ENCODE data around the gene TRMT2A.
"Not testable (repeated sequence)": the region's sequence is repeated elsewhere in the genome, so short reads cannot be mapped to it uniquely, and the experiment has no call there.

TRMT2A gene, protein sequence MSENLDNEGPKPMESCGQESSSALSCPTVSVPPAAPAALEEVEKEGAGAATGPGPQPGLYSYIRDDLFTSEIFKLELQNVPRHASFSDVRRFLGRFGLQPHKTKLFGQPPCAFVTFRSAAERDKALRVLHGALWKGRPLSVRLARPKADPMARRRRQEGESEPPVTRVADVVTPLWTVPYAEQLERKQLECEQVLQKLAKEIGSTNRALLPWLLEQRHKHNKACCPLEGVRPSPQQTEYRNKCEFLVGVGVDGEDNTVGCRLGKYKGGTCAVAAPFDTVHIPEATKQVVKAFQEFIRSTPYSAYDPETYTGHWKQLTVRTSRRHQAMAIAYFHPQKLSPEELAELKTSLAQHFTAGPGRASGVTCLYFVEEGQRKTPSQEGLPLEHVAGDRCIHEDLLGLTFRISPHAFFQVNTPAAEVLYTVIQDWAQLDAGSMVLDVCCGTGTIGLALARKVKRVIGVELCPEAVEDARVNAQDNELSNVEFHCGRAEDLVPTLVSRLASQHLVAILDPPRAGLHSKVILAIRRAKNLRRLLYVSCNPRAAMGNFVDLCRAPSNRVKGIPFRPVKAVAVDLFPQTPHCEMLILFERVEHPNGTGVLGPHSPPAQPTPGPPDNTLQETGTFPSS

DNA sequence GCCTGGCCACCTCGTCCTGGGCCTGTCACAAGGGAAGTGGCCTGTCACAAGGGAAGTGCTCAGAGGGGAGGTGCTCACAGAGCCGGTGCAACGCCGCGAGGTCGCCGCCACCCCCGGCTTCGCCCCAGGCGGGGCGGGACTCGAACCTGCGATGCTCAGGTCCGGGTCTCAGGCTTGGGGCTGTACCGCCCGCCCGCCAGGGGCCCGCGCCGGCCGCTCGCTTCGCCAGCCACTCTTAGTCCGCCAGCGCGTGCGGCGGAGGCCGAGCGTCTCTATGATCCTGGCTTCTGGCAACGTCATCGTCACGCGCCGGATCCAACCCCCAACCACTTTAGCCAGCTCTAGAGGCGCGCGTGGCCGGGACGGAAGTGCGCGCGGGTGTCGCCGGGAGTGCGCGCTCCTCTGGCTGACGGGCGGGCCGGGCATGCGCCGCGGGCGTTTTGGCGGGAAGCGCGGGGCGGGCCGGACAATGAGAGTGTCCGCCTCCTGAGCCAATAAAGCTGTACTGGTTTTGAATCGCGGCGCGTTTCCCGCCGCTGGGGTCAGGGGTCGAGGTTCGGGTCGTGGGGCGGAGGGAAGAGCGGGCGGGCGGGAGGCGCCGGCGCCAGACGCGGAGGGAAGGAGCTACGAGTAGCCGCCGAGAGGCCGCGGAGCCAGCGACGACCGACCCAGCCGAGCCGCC, at the start of gene TRMT2A:
Gene TRMT2A (minus strand): TSS at position 276 of the 682 bp plus-strand sequence. CDS start 320 bp downstream, outside the sequence.
- peak; percentile 96 for DNase-seq (ENCODE audit: low spot score)

DNA sequence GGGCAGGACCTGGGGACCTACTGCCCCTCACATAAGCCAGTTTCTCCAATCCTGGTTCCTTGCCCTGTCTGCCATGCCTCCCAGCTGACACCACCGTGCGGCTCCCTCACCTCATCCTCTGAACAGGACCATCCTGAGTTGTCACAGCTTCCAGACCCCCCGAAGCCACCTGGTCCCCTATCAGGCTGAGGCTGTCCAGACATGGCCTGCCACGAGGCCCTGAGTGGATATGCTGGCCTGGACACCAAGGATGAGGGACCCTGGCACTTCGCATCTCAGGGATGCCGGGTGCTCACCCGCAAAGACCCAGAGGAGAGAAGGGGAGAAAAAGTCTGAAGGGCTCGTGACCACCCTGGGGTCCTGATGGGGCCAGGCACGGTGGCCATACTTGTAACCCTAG, 49.7 kb upstream of the TRMT2A start:
- no peak for DNase-seq (ENCODE audit: low spot score)

DNA sequence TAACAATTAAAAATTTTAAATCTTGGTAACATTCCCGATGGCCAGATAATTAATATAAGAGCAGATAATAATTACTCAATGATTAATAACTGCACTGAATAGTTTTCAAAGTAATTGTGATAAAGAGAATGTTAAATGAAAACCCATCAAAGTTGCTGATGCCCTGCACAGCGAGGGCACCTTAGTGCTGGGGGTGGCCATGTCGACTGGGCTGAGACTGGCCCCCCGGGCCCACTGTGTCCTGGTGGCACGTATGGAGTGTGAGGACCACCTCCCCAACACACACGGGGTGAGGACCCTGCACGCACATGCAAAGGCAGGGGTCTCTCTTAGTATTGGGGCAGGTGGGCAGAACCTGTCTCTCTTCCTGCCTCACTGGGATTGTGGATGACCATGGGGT, 48.9 kb upstream of the TRMT2A start:
- DNase-seq (ENCODE audit: low spot score), result no peak

DNA sequence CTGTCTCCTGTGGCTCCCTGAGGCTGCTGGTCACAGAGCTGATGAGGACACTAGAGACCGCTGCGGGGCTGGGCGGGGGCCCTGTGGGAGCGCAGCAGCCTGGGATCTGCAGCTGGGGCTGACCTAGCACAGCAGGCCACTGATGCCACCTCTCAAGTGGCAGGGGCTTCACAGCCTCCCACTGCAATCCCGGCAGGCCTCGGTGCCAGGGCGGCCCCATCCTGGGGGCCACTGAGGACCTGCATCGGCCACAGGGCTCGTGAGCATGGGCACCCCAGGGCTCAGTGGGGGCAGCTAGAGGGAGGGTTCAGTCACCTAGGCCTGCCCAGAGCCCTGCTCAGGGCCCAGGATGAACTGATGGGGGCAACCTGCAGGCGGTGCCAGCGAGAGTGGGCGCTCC, 48.4 kb upstream of the TRMT2A start:
- DNase-seq (ENCODE audit: low spot score), result no peak

DNA sequence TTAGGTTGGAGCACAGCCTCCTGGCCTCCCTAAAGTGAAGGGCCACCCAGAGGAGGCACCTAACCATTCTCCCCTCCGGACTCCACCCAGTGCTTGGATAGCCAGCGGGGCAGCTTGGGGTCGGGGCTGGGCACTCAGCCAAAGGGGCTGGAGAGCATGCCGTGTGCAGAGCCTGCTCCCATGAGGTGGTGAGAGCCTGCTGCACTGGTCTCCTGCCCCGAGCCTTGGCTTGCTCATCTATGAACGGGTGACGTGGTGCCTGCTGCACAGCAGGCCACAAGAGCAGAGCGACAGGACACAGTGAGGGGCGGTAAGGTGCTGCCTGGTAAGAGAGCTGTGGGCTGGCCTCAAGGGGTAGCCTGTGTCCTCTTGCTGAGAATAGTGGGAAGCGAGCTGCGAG, 47.8 kb upstream of the TRMT2A start:
- no peak for DNase-seq (ENCODE audit: low spot score)

DNA sequence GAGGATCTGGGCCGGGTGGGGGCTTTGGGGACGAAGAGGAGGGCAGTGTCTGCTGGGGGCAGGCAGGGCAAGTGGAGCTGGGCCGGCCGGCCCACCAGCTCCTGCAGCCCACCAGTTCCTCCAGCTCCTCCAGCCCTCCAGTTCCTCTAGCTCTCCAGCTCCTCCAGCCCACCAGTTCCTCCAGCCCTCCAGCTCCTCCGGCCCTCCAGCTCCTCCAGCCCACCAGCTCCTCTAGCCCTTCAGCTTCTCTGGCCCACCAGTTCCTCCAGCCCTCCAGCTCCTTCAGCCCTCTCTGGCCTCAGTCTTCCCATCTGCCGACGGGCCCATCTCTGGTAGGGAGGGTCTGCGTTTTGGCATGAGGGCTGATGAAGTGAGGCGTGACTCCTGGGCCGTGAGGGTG, 43.0 kb upstream of the TRMT2A start:
- DNase-seq (ENCODE audit: low spot score), result no peak

DNA sequence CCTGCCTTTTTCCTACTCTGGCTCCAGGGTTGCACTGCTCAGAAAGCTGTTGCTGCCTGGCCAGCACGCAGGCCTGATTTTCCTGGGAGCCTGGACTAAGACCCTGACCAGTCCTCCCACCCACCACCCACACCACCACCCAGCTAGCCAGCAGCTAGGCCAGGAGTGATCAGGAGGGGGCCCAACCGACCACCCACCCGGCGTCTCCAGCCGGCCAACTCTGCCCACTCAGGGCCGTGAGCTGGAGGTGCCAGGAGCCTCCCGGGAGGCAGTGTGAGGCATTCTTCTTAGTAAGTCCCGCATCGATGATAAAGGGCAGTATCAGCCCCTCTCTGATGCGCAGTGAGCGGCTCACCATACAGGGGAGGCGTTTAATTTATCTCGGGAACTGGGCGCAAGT, 42.5 kb upstream of the TRMT2A start:
- DNase-seq (ENCODE audit: low spot score), result not testable (repeated sequence)

DNA sequence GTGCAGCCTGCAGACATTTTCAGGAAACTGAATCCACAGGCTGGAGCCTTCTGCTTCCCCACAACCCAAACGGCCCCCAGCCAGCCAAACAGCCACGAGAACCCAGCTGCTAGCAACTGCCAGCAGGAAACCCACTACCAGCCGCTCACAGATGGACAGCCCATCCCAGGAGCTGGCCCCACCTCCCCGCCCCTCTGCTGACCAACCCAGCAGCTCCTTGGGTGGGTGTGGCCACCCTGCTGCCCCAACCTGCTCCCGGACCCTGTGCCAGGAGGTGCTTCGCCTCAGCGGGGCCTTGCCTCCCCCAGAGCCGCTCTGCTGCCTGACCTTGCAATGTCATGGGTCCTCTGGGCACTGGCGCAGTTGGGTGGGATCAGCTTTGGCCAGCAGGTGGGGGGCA, 42.0 kb upstream of the TRMT2A start:
- no peak for DNase-seq (ENCODE audit: low spot score)

DNA sequence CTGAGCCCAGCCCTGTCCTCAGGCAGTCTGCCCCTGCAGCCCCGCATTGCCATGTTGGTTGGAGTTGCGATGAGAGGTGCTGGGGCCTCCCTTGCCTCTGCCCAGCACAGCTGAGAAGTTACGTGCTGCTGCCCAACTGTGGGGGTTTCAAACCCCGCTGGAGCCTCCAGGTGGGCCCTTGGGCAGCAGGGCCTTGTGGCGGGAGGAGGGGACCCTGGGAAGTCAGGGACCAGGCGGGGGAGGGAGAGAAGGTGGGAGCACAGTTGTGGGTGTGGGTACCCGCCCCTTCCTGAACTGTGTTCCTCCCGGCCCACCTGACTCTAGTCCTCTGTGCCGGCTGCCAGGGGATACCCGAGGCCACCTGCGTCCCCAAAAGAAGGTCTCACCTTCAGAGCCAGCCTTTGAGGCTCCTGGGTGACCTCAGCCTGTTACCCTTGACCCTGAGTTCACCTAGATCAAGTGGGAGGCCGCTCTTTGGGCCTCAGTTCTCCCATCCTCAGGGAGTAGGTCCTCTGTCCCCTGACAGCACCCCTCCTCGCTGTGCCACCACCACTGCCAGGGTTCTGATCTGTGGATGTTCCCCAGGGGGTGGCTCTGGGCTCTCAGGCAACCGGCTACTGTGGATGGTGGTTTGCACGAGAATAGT, 41.5 kb upstream of the TRMT2A start:
- no peak for DNase-seq (ENCODE audit: low spot score)

DNA sequence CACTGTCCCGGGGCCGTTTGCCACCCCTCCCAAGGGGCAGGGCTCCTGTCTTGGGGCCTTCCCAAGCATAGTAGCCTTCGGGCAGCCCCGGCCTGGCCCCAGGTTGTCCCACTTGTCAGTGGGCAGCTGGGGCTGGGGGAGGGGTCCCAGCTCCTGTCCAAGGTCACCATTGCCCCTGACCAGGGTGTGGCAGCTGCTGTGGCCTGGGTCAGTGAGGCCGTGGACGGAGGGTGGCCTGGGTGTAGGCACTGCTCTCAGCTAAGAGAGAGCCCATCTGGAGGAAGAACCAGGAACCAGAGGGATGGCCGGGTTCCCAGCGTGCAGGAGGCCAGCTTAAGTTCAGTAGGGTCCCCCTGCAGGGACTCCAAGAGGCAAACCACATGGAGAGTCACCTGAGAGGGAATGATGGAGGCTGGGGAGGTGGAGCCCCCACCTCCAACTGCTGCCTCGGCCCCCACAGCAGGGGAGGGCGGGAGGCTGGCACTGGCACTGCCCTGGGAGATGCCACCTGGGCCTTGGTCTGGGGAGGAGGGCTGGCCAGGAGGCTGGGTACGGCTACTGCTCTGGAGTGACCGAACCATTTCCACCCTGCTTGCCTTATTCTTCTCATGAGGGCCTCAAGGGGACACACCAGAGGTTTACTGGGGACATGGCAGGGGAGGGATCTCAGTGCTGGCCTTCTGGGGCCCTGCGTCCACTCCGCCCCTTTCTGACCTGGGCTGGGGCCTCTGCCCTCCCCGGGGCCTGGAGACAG, 40.6 kb upstream of the TRMT2A start:
- DNase-seq (ENCODE audit: low spot score), result no peak

DNA sequence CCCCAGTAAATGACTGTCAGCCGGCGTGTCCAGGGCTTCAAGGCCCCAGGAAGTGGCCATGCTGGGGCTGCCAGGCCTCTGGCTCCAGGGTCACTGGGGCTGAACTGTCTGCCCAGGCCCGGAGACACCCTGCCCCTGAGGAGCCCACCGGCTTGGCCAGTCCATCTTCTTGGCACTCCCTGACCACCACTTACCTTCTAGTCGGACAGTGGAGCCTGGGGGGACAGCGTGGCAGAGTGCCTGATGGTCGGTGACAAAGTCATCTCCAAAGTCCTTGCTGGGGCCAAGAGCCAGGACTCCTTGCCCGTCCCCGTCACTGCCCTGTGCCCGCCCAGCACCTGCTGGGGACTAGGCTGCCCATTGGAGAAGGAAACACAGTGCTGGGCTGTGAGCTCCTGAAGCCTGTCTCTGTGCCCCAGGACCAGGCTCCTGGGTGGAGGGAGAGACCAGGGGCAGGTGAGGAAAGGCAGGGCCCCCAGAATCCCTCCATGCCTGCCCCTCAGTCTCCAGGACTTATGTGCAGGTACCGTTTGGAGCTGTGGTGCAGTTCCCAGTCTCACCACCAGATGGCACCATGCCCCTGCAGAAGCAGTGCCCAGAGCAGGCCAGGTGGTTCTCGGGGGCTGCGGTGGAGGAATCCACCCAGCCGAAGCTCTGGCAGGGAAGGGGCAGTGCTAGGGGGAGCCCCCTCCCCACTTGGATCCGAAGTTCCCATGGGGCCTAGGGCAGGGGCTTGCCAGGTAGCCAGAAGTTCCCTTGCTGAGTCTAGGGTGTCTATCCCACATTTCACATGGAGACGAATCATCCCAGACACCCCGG, 39.8 kb upstream of the TRMT2A start:
- DNase-seq (ENCODE audit: low spot score), result peak; percentile 82

DNA sequence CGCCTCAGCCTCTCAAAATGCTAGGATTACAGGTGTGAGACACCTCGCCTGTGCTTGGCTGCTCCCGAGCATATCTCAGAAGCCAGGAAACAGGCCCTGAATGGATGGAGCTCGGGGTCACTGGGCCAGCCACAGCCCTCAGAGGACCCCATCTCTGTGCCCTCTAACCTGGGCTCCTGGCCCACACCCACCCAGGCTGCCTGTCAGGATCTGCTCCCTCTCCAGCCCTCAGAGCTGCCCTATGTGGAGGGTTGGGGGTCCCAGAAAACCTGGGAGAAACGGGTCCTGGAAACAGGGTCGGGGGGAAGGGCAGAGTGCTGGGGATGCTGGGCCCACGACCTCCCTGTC, 39.0 kb upstream of the TRMT2A start:
- no peak for DNase-seq (ENCODE audit: low spot score)

DNA sequence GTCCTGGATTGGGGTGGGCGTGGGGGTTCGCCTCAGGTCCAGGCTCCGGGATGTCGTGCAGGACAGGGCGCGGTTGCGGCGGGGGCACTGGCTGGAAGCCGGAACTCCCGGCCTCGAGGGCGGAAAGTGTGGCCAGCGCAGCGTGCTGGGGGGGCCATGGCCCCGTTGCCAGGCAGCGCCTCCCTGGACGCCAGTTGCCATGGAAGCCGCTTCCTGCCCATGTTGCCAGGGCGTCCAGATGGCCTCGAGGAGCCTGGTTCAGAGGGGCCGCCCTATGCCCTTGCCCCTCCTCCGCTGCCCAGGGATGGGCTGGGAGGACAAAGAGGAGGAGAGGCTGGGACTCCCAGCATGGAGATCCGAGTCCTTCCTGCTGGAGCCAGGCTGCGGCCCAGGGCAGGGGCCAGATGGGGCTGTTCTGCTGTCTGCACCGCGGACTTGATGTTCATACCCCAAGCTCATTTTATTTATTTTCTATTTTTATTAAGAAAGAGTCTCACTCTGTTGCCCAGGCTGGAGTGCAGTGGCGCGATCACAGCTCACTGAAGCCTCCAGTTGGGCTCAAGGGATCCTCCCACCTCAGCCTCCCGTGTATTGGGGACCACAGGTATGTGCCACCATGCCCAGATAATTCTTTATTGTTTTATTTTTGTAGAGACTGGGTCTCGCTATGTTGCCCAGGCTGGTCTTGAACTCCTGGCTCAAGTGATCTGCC, 38.5 kb upstream of the TRMT2A start:
- no peak for DNase-seq (ENCODE audit: low spot score)

DNA sequence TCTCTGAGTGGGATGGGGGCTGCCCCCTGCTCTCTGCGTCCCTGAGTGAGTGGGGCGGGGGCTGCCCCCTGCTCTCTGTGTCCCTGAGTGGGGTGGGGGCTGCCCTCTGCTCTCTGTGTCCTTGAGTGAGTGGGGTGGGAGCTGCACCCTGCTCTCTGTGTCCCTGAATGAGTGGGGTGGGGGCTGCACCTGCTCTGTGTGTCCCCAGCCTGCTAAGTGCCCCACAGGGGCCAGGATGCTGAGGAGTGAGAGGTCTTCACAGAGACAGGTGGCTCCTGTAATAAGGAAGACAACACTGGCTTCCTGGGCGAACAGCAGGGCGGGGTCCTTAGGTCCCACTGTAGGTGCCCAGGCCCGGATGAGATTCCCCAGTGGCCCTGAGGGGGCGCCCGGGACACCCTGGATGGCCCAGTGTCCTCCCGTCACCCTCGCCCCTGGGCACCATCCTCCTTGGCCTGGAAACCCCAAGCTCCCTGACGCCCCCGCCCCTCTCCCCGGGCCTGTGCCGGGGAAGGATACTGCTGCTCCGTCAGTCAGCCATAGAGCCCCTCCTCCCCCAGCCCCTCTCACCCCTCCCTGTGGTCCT, 37.7 kb upstream of the TRMT2A start:
- no peak for DNase-seq (ENCODE audit: low spot score)

DNA sequence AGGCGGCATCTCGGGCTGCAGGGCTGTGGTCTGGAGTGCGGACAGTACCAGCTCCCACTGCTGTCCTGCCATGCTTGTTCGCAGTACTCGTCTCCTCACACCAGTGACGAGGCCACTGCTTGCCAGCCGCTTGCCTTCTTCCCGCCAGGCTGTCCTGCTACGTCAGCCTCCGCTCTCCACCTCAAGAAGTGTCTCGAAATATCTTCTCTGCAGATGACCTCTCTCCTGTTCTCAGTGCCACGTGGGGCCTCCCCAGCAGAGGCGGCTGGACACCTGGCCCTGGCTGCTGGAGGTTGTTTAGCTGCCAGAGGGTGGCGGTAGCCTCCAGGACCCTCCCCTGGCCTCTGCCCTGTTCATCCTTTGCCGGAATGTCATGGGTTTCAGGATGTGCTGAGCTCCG, 36.9 kb upstream of the TRMT2A start:
- DNase-seq (ENCODE audit: low spot score), result no peak

DNA sequence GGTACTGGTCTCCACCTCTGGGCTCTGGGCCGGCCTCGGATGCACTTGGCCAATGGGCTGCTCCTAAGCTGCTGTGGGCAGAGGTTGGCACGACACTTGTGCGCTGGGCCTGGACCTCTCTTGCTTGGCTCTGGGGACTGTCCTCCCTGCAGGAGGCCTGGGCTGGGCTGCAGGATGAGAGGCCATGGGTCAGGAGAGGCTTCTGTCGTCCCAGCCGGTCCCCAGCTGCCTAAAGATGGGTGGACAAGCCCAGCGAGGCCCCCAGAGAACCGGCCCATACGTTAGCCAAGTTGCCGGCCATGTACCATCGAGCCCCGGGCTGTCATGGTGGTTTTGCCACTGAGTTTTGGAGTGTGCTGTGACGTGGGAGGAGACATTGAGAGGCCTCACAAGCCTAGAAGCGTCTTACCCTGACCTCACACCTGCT, 35.5 kb upstream of the TRMT2A start:
- no peak for DNase-seq (ENCODE audit: low spot score)

DNA sequence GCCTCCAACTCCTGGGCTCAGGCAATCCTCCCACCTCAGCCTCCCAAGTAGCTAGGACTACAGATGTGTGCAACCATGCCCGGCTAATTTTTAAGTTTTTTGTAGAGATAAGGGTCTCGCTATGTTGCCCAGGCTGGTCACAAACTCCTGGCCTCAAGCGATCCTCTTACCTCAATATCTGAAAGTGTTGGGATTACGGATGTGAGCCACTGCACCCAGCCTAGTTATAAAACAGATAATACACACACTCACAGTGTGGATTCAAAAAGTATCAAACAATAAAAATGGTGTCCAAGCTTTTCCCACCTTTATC, 34.2 kb upstream of the TRMT2A start:
- no peak for DNase-seq (ENCODE audit: low spot score)

DNA sequence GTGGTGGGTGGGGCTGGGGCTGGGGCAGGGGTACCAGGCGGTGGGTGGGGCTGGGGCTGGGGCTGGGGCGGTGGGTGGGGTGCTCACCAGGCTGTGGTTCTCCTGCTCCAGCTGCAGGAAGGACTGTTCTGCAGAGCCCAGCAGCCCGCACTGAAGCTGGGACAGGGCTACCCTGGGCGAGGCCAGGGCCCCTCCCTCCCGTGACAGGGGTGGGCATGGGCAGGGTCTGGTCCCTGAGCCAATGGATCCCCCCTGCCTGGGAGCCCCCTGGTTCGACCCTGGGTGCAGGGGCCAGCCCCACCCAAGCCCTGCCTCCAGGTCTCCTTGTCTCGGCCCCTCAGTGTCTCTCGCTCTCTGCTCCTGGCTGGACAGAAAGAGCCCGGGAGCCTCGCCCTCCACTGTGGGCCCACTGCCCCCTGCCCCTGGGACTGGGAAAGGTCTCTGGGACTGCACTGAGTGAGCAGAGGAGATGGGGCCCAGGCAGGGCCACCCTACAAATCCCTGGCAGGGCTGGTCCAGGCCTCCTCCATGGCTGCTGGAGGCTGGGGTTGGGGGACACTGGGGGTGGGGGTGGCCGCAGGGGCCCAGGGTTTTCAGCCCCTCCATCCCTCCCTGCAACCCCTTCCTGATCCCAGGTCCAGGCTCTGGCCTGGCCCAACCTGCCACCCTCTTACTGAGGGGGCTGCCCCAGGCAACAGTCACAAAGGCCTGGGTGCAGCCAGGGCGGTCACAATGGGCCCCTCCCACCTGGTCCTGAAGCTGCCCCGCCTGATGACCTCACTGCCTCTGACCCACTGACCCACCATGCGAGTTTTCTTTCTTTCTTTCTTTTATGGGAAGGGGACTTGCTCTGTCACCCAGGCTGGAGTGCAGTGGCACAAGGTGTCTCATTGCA, 33.6 kb upstream of the TRMT2A start, which contains the start of gene CCDC188:
Gene CCDC188 (minus strand): TSS at position 675 of the 895 bp plus-strand sequence. CDS start 69 bp downstream, at position 606.
- DNase-seq (ENCODE audit: low spot score), result no peak

Measured in CD4-positive, alpha-beta T cell treated with Interleukin-6 at 100 ng/mL for 8 hours (primary cell).